Astrocyte (in vitro differentiated cells and primary cell): ENCODE data around the gene STKLD1.

Source experiments
- CTCF ChIP-seq: IDR thresholded peaks from 2 replicates; pipeline ENCODE4 v1.5.1; 2011; ENCODE audit warnings: low read depth, mild to moderate bottlenecking, inconsistent platforms, low read length, moderate library complexity; ENCODE audit not compliant: insufficient read depth
- EZH2 ChIP-seq: IDR thresholded peaks from 2 replicates; pipeline ENCODE4 v1.6.1; 2012; ENCODE audit warnings: mild to moderate bottlenecking, low read length, inconsistent platforms; ENCODE audit not compliant: insufficient read depth

- TF ChIP-seq CTCF (no peak), EZH2 (no peak)
Measured at GRCh38 chr9:133425049-133425632, 49.0 kb downstream of the STKLD1 start.
